Measurements from ENCODE around the gene HMCN1. TPM values are rescaled to one million over a fixed set of nuclear protein-coding genes. Genes with fewer than 3 reads are reported as not detected.
A peak's percentile ranks its signal among the peaks of the same experiment; 100 is the strongest.

The HMCN1 gene
- total RNA-seq, 1 donor from 2014 or later = 8.9 TPM

DNA sequence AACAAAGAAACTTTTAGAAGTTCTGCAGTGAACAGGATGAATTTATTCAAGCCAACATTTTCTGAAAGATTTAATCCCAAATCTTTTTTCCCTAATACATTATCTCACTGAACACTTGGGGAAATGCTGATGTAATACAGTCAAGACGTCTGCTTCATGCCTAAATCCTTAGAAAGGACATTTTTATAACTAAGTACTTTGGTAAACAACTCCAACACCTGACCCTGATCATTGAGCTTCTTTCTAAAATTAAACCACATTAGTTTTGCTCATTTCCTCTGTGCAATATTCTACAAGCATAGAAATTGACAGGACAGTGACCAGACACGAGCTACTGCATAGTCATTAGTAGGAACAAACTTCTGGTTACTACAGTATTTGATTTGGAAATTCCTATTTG is 457.3 kb downstream of the HMCN1 start:
- Histone ChIP-seq H3K4me1 (no peaks in the 10 kb centered on the region), H3K27me3 (ENCODE audit: low read depth) (no peaks in the 10 kb centered on the region), H3K27ac (replicated peaks) (no peak overlapping the region), H3K36me3 (peaks cover 5% of the 10 kb centered on the region), H3K9me3 (replicated peaks) (no peaks in the 10 kb centered on the region), H3K4me3 (no peak overlapping the region)
- no peak for DNase-seq
- TF ChIP-seq, protein P1, sequence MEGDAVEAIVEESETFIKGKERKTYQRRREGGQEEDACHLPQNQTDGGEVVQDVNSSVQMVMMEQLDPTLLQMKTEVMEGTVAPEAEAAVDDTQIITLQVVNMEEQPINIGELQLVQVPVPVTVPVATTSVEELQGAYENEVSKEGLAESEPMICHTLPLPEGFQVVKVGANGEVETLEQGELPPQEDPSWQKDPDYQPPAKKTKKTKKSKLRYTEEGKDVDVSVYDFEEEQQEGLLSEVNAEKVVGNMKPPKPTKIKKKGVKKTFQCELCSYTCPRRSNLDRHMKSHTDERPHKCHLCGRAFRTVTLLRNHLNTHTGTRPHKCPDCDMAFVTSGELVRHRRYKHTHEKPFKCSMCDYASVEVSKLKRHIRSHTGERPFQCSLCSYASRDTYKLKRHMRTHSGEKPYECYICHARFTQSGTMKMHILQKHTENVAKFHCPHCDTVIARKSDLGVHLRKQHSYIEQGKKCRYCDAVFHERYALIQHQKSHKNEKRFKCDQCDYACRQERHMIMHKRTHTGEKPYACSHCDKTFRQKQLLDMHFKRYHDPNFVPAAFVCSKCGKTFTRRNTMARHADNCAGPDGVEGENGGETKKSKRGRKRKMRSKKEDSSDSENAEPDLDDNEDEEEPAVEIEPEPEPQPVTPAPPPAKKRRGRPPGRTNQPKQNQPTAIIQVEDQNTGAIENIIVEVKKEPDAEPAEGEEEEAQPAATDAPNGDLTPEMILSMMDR (IDR thresholded peaks at IDR 0.05; ENCODE audit: borderline replicate concordance) = no peak
- intact Hi-C loops (cut with micrococcal nuclease) = no loop called here

GRCh38 chr1:186193224-186193623 is 459.0 kb downstream of the HMCN1 start:
- no peak for DNase-seq
- Histone ChIP-seq H3K27me3 (ENCODE audit: low read depth) (no peaks in the 10 kb centered on the region), H3K4me3 (no peak overlapping the region), H3K36me3 (no peaks in the 10 kb centered on the region), H3K4me1 (no peaks in the 10 kb centered on the region), H3K9me3 (replicated peaks) (no peaks in the 10 kb centered on the region), H3K27ac (replicated peaks) (no peak overlapping the region)
- intact Hi-C loops (cut with micrococcal nuclease) = no loop called here
- TF ChIP-seq, protein P1 (IDR thresholded peaks at IDR 0.05; ENCODE audit: borderline replicate concordance) = no peak

DNA sequence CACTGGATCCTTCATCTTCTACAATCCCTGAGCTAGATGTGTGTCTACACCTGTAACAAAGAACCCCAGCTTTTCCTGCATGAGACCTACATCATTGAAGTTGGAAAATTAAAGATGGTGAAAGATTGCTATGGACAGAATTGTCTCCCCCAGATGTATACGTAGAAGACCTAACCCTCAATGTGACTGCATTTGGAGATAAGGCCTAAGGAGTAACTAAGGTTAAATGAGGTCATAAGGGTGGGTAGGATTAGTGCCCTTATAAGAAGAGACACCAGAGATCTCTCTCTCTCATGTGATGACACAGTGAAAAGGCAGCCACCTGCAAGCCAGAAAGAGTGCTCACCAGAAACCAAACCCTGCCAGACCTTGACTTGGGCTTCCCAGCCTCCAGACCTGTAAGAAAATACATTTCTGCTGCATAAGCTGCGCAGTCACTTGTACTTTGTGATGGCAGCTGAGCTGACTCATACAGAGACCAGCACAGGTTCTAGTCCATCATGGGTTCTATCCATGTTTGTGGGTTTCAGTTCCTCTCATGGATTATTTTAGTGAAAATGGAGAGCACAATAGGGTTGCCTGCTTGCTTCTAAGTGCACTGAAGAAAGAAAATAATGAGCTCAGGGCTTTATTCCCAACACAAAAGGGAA is 460.0 kb downstream of the HMCN1 start:
- TF ChIP-seq, protein P1 (IDR thresholded peaks at IDR 0.05; ENCODE audit: borderline replicate concordance) = no peak
- no peaks in the 10 kb centered on the region for H3K27me3 ChIP-seq (ENCODE audit: low read depth)
- H3K4me1 ChIP-seq = no peaks in the 10 kb centered on the region
- no peaks in the 10 kb centered on the region for H3K9me3 ChIP-seq (replicated peaks)
- H3K36me3 ChIP-seq = no peaks in the 10 kb centered on the region
- no peak overlapping the region for H3K4me3 ChIP-seq
- intact Hi-C loops (cut with micrococcal nuclease) = no loop called here
- H3K27ac ChIP-seq (replicated peaks) = no peak overlapping the region
- no peak for DNase-seq

GRCh38 chr1:186195377-186195931 is 461.3 kb downstream of the HMCN1 start:
- H3K36me3 ChIP-seq = no peaks in the 10 kb centered on the region
- no peaks in the 10 kb centered on the region for H3K27me3 ChIP-seq (ENCODE audit: low read depth)
- H3K9me3 ChIP-seq (replicated peaks) = no peaks in the 10 kb centered on the region
- DNase-seq = no peak
- no peak overlapping the region for H3K4me3 ChIP-seq
- TF ChIP-seq, protein P1 (IDR thresholded peaks at IDR 0.05; ENCODE audit: borderline replicate concordance) = no peak
- no peak overlapping the region for H3K27ac ChIP-seq (replicated peaks)
- H3K4me1 ChIP-seq = no peaks in the 10 kb centered on the region
- intact Hi-C loops (cut with micrococcal nuclease) = no loop called here

GRCh38 chr1:186202271-186202764 is 468.1 kb downstream of the HMCN1 start:
- H3K27me3 ChIP-seq (ENCODE audit: low read depth) = no peaks in the 10 kb centered on the region
- H3K4me3 ChIP-seq = no peak overlapping the region
- no peaks in the 10 kb centered on the region for H3K9me3 ChIP-seq (replicated peaks)
- H3K27ac ChIP-seq (replicated peaks) = peak overlapping the region; percentile 59
- no peaks in the 10 kb centered on the region for H3K4me1 ChIP-seq
- H3K36me3 ChIP-seq = no peaks in the 10 kb centered on the region
- TF ChIP-seq, protein P1 (IDR thresholded peaks at IDR 0.05; ENCODE audit: borderline replicate concordance) = no peak
- intact Hi-C loops (cut with micrococcal nuclease) = no loop called here
- DNase-seq = peak; percentile 18
